OCI-LY3 (cell line): Measurements from ENCODE around the gene ZYX.

Experiments
- EZH2phosphoT487 ChIP-seq: fragments of 200-600 bp; shearing (Covaris generic); IDR thresholded peaks from 2 replicates; pipeline ENCODE4 v1.6.1; 2018; ENCODE audit warnings: antibody characterized with exemption, mixed run types, low read depth
- TF ChIP-seq, protein P1 (sequence below): fragments of 200-600, 300-600 bp; sonication (generic); IDR thresholded peaks from 2 replicates; pipeline ENCODE4 v1.5.1; 2014; ENCODE audit warnings: antibody characterized with exemption, low read length, low read depth

DNA sequence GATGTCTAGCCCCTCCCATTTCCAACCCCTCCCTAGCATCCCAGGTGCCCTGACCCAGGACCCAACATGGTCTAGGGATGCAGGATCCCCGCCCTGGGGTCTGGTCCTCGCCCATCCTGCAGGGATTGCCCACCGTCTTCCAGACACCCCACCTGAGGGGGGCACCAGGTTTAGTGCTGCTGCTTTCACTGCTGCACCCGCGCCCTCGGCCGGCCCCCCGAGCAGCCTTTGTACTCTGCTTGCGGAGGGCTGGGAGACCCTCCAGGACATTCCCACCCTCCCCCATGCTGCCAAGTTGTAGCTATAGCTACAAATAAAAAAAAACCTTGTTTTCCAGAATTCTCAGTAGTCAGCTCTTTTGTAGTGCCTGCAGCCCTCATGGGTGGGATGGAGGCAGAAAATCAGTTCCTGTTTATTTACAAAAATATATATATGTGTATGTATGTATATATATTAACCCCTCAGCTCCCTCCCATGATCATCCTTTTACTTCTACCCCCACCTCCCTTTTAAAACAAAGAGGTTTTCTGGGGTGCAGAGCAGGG is 9.7 kb downstream of the ZYX start:
- TF ChIP-seq, protein P1, sequence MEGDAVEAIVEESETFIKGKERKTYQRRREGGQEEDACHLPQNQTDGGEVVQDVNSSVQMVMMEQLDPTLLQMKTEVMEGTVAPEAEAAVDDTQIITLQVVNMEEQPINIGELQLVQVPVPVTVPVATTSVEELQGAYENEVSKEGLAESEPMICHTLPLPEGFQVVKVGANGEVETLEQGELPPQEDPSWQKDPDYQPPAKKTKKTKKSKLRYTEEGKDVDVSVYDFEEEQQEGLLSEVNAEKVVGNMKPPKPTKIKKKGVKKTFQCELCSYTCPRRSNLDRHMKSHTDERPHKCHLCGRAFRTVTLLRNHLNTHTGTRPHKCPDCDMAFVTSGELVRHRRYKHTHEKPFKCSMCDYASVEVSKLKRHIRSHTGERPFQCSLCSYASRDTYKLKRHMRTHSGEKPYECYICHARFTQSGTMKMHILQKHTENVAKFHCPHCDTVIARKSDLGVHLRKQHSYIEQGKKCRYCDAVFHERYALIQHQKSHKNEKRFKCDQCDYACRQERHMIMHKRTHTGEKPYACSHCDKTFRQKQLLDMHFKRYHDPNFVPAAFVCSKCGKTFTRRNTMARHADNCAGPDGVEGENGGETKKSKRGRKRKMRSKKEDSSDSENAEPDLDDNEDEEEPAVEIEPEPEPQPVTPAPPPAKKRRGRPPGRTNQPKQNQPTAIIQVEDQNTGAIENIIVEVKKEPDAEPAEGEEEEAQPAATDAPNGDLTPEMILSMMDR, result no peak
- no peak for TF ChIP-seq EZH2phosphoT487
